Measurements from ENCODE around the gene GP1BA. TPM values are rescaled to one million over a fixed set of nuclear protein-coding genes. Genes with fewer than 3 reads are reported as not detected.

Gene GP1BA
- total RNA-seq, result not detected

DNA sequence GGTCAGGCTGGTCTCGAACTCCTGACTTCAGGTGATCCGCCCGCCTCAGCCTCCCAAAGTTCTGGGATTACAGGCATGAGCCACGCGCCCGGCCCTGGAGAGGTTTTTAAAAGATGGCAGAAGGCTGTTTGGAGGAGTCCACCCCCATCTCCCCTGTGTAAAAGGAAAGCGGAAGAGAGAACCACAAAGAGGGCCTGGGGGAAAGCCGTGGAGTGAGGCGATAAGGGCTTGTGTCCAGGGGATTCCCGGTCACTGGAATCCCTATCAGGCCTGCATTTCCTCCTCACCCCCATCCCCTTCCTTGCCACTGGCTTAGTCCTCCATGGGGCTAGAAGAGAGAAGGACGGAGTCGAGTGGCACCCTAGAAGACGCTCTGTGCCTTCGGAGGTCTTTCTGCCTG is at the start of gene GP1BA:
TSS of gene GP1BA (plus strand) at position 315 of the 400 bp plus-strand sequence. CDS start 328 bp downstream, outside the sequence.
- Histone ChIP-seq H3K27ac (no peak within 1 kb of the TSS), H3K4me3 (no peak within 1 kb of the TSS), H3K9me3 (no peaks in the 10 kb centered on the region), H3K27me3 (no peaks in the 10 kb centered on the region), H3K4me1 (peaks cover 0 to 11% of the 10 kb centered on the region in 2 donors), H3K36me3 (peaks cover 4% of the 10 kb centered on the region)
- DNase-seq (ENCODE audit: low spot score), result no peak
- TF ChIP-seq CTCF (IDR thresholded peaks at IDR 0.05), result no peak

DNA sequence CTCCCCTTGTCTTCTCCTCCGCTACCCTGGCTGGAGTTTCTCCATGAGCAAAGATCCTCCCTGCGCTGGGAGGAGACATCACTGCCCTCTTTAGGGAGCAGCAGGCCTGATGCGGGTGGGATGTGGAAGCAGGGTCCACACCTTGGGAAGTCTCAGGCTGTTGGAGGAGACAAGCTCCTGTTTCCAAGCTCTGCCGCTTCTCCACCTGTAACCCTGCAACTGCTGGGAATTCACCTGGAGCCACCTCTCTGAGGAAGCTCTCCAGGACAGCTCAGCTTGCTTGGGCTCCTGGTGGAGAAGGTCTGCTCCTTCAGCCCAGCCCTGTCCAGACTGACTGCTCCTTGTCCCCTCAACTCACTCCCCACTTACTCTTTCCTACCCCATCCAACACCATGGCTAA is 47.6 kb upstream of the GP1BA start:
- DNase-seq (ENCODE audit: low spot score), result no peak
- H3K36me3 ChIP-seq, result peaks cover 53% of the 10 kb centered on the region
- no peak for TF ChIP-seq CTCF (IDR thresholded peaks at IDR 0.05)
- H3K9me3 ChIP-seq, result no peaks in the 10 kb centered on the region
- H3K27me3 ChIP-seq, result no peaks in the 10 kb centered on the region
- H3K4me1 ChIP-seq, result peaks cover 0 to 4% of the 10 kb centered on the region in 2 donors
- H3K27ac ChIP-seq, result no peak overlapping the region
- no peak overlapping the region for H3K4me3 ChIP-seq

- H3K36me3 ChIP-seq, result peaks cover 66% of the 10 kb centered on the region
- DNase-seq (ENCODE audit: low spot score), result no peak
- no peak overlapping the region for H3K4me3 ChIP-seq
- no peak overlapping the region for H3K27ac ChIP-seq
- peaks cover 0 to 1% of the 10 kb centered on the region in 2 donors for H3K4me1 ChIP-seq
- no peaks in the 10 kb centered on the region for H3K27me3 ChIP-seq
- no peak for TF ChIP-seq CTCF (IDR thresholded peaks at IDR 0.05)
- H3K9me3 ChIP-seq, result no peaks in the 10 kb centered on the region
These were observed 45.2 kb upstream of the GP1BA start for GRCh38 chr17:4886830-4887229.

DNA sequence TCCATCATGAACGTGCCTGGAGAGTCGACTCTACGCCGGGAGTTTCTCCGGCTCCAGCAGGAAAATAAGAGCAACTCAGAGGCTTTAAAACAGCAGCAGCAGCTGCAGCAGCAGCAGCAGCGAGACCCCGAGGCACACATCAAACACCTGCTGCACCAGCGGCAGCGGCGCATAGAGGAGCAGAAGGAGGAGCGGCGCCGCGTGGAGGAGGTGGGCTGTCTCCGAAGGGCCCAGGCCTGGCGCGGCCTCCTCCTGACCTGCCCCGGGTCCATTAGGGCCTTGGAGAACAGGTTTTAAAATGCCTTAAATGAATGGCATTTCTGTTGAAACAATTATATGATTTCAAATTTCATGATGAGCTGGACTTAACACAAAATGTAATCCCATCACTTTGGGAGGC is 44.5 kb upstream of the GP1BA start:
- H3K27me3 ChIP-seq, result no peaks in the 10 kb centered on the region
- no peaks in the 10 kb centered on the region for H3K9me3 ChIP-seq
- no peaks in the 10 kb centered on the region for H3K4me1 ChIP-seq
- H3K27ac ChIP-seq, result no peak overlapping the region
- peaks cover 74% of the 10 kb centered on the region for H3K36me3 ChIP-seq
- TF ChIP-seq CTCF (IDR thresholded peaks at IDR 0.05), result no peak
- no peak overlapping the region for H3K4me3 ChIP-seq
- DNase-seq (ENCODE audit: low spot score), result no peak

- TF ChIP-seq CTCF (IDR thresholded peaks at IDR 0.05), result no peak
- peaks cover 84% of the 10 kb centered on the region for H3K36me3 ChIP-seq
- no peak overlapping the region for H3K27ac ChIP-seq
- H3K4me1 ChIP-seq, result no peaks in the 10 kb centered on the region
- H3K27me3 ChIP-seq, result no peaks in the 10 kb centered on the region
- no peak for DNase-seq (ENCODE audit: low spot score)
- no peak overlapping the region for H3K4me3 ChIP-seq
- no peaks in the 10 kb centered on the region for H3K9me3 ChIP-seq
These were observed 40.4 kb upstream of the GP1BA start for GRCh38 chr17:4891411-4892410.

Measured in right atrium auricular region (tissue), 2 donors.